ENCODE measurements around the gene CAMK1G. TPM values are rescaled to one million over a fixed set of nuclear protein-coding genes. Genes with fewer than 3 reads are reported as not detected.

CAMK1G gene
- total RNA-seq, 4 donors from 2014 or later, result 0.21 to 4.9 TPM; not detected in 2

DNA sequence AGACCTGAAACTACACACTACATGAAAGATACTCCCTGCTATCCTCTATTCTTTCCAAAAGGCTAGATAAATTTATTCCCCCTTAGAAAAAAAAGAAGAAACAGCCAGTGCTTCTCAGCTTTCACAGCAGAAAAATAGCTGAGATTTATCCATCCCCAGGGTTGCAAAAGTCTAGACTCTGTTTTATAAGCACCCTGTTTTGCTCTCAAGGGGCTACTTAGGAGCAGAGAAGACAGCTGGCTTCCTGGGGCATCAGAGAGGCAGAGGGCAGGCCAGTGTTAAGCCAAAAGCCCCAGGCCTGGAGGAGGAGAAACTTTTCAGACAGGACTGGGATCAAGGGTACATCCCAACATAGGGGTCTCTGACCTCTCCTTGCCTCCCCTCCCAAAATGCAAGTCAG is 64.8 kb downstream of the CAMK1G start:
- no peak for DNase-seq (ENCODE audit: low spot score in 2 of 2)
- TF ChIP-seq POLR2A (IDR thresholded peaks at IDR 0.05), result no peak
- no peak for TF ChIP-seq EP300 (IDR thresholded peaks at IDR 0.05)
- TF ChIP-seq, protein P1, sequence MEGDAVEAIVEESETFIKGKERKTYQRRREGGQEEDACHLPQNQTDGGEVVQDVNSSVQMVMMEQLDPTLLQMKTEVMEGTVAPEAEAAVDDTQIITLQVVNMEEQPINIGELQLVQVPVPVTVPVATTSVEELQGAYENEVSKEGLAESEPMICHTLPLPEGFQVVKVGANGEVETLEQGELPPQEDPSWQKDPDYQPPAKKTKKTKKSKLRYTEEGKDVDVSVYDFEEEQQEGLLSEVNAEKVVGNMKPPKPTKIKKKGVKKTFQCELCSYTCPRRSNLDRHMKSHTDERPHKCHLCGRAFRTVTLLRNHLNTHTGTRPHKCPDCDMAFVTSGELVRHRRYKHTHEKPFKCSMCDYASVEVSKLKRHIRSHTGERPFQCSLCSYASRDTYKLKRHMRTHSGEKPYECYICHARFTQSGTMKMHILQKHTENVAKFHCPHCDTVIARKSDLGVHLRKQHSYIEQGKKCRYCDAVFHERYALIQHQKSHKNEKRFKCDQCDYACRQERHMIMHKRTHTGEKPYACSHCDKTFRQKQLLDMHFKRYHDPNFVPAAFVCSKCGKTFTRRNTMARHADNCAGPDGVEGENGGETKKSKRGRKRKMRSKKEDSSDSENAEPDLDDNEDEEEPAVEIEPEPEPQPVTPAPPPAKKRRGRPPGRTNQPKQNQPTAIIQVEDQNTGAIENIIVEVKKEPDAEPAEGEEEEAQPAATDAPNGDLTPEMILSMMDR (IDR thresholded peaks at IDR 0.05), result no peak
- no peaks in the 10 kb centered on the region for H3K36me3 ChIP-seq
- peaks cover 2 to 64% (median 38%) of the 10 kb centered on the region in 4 donors for H3K4me1 ChIP-seq
- H3K27ac ChIP-seq, result peak overlapping the region in 1 of 4 donors; percentile 56
- no peaks in the 10 kb centered on the region for H3K27me3 ChIP-seq
- H3K9me3 ChIP-seq, result no peaks in the 10 kb centered on the region
- no peak overlapping the region for H3K4me3 ChIP-seq

DNA sequence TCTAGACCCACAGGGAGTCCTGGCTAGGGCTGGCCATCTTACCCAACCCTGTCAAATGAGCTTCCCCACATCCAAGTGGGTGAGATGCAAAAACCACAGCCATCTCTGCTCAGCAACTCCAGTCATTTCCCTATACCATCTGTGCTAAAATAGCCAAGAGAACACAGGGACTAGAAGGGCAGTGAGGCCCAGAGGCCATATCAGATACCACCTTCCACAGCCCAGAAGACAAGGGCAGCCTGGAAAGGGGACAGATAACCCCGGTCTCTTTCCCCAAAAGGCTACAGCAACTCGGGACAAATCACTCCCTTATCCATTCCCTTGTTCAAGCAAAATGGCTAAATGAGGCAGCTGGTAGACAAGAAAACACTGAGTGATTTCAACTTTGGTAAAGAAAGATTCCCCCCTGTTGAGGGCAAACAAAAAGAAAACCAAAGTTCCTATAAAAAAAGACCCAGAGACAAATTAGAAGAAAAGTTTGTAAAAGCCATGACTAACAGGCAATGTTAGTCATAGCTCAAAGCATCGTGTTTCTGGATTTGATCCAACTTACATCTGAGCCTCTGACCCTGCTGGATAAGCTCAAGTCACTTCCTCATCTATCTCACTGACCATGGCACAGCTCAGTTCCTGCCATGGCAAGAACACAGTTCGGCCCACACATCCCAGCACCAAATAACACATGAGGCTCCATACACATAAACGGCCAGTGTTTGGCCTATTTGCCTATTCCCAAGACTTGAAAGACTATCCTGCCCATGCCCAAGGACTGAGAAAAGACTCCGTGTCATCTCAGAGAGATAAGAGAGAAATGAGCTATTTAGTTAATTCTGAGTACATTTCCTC is 65.6 kb downstream of the CAMK1G start:
- Histone ChIP-seq H3K9me3 (no peaks in the 10 kb centered on the region), H3K36me3 (no peaks in the 10 kb centered on the region), H3K27ac (peak overlapping the region in 3 of 4 donors; percentile 21 to 56 (median 46)), H3K27me3 (no peaks in the 10 kb centered on the region), H3K4me3 (no peak overlapping the region), H3K4me1 (peaks cover 0 to 59% (median 32%) of the 10 kb centered on the region in 4 donors)
- TF ChIP-seq, protein P1 (IDR thresholded peaks at IDR 0.05), result no peak
- peak in 1 of 2 donors; percentile 14 for TF ChIP-seq EP300 (IDR thresholded peaks at IDR 0.05)
- TF ChIP-seq POLR2A (IDR thresholded peaks at IDR 0.05), result no peak
- WGBS, 2 donors, result 45 to 50% methylated on average over 6 of the region's 6 CpGs
- DNase-seq (ENCODE audit: low spot score in 2 of 2), result peak in 1 of 2 donors; percentile 36

GRCh38 chr1:209650454-209650853 is 66.9 kb downstream of the CAMK1G start:
- H3K27ac ChIP-seq, result no peak overlapping the region
- no peaks in the 10 kb centered on the region for H3K9me3 ChIP-seq
- TF ChIP-seq EP300 (IDR thresholded peaks at IDR 0.05), result no peak
- TF ChIP-seq, protein P1 (IDR thresholded peaks at IDR 0.05), result no peak
- TF ChIP-seq POLR2A (IDR thresholded peaks at IDR 0.05), result no peak
- H3K4me1 ChIP-seq, result peaks cover 0 to 57% (median 30%) of the 10 kb centered on the region in 4 donors
- H3K27me3 ChIP-seq, result no peaks in the 10 kb centered on the region
- no peak overlapping the region for H3K4me3 ChIP-seq
- 67 to 100% methylated on average over 1 of the region's 1 CpG for WGBS, 2 donors
- no peaks in the 10 kb centered on the region for H3K36me3 ChIP-seq
- no peak for DNase-seq (ENCODE audit: low spot score in 2 of 2)

- WGBS, 2 donors, result 43 to 61% methylated on average over 5 of the region's 5 CpGs
- peak in 1 of 2 donors; percentile 49 for DNase-seq (ENCODE audit: low spot score in 2 of 2)
- Histone ChIP-seq H3K27me3 (no peaks in the 10 kb centered on the region), H3K4me1 (peaks cover 0 to 57% (median 30%) of the 10 kb centered on the region in 4 donors), H3K36me3 (no peaks in the 10 kb centered on the region), H3K4me3 (no peak overlapping the region), H3K27ac (peak overlapping the region in 1 of 4 donors; percentile 50), H3K9me3 (no peaks in the 10 kb centered on the region)
- TF ChIP-seq, protein P1 (IDR thresholded peaks at IDR 0.05), result no peak
- TF ChIP-seq POLR2A (IDR thresholded peaks at IDR 0.05) (no peak), EP300 (IDR thresholded peaks at IDR 0.05) (no peak)
Measured at GRCh38 chr1:209651138-209651587, 67.6 kb downstream of the CAMK1G start.

DNA sequence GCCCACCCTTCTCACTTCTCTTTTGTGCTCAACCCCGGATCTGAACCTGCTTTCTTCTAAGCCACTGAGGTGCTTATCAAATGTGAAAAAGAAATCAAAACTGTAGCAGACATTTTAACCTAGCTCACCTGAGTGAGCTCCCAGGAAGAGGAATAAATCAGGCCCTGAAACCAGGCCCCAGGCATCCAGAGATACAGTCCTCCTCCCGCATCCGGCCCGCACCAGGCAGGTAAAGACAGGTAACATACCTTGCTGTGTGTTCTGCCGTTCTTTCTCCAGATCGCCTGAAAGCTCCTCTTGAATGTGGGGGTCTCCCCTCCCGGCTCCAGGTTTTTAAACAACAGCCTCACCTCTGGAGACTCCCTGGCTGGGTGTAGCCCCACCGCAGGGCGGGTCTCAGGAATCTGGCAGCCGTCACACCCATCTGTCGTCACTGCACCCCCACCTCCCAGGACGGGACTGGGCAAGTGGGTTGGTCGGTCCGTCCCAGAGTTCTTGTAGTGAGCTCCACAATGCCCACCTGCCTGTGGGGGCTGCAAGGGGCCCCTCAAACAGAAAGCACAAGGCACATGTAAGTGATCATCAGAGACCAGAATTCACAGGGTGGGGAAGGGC is 68.7 kb downstream of the CAMK1G start, which contains the start of gene LAMB3:
Gene LAMB3 (minus strand): TSS at position 305 of the 615 bp plus-strand sequence. CDS start 1,481 bp downstream, outside the sequence.
- WGBS, 2 donors, result 76 to 82% methylated on average over 12 to 14 of the region's 14 CpGs
- TF ChIP-seq POLR2A (IDR thresholded peaks at IDR 0.05) (no peak), EP300 (IDR thresholded peaks at IDR 0.05) (no peak)
- TF ChIP-seq, protein P1 (IDR thresholded peaks at IDR 0.05), result no peak
- Histone ChIP-seq H3K27me3 (no peaks in the 10 kb centered on the region), H3K4me1 (peaks cover 0 to 57% (median 26%) of the 10 kb centered on the region in 4 donors), H3K4me3 (no peak within 1 kb of the TSS), H3K36me3 (no peaks in the 10 kb centered on the region), H3K9me3 (no peaks in the 10 kb centered on the region), H3K27ac (peak within 1 kb of the TSS in 2 of 4 donors; percentile 43 to 50)
- DNase-seq (ENCODE audit: low spot score in 2 of 2), result no peak
